Measurements from ENCODE around the gene PSMA6. TPM values are rescaled to one million over a fixed set of nuclear protein-coding genes. Genes with fewer than 3 reads are reported as not detected.

The PSMA6 gene
- total and polyA plus RNA-seq, 4 donors = 87.5 to 151 (median 98.8) TPM

GRCh38 chr14:35344107-35344807, 52.1 kb downstream of the PSMA6 start:
- Histone ChIP-seq H3K27me3 (ENCODE audit: control insufficient read depth in 4 of 4, insufficient read depth in 4 of 4, low read length in 3 of 4) (no peaks in the 10 kb centered on the region), H3K36me3 (ENCODE audit: control insufficient read depth in 4 of 4, insufficient read depth in 3 of 4, low read depth in 1 of 4, low read length in 3 of 4) (no peaks in the 10 kb centered on the region), H3K4me1 (ENCODE audit: control insufficient read depth in 4 of 4, insufficient read depth in 4 of 4, low read length in 3 of 4) (peaks cover 22 to 49% (median 35%) of the 10 kb centered on the region in 4 donors), H3K9ac (ENCODE audit: low read depth in 1 of 2, low read length in 2 of 2) (no peak overlapping the region), H3K9me3 (ENCODE audit: control insufficient read depth in 4 of 4, low read length in 3 of 4) (no peaks in the 10 kb centered on the region), H3K4me3 (ENCODE audit: low read depth in 1 of 3, low read length in 3 of 3) (no peak overlapping the region), H3K27ac (ENCODE audit: low read depth in 1 of 2, low read length in 2 of 2) (peak overlapping the region in 1 of 2 donors; percentile 43)
- no peak for TF ChIP-seq RAD21 (IDR thresholded peaks at IDR 0.05)
- TF ChIP-seq HNF4A (conservative IDR thresholded peaks at IDR 0.05) = no peak
- TF ChIP-seq HNF4G (IDR thresholded peaks at IDR 0.05) = no peak
- no peak for TF ChIP-seq GABPA (IDR thresholded peaks at IDR 0.05 in 1 of 2, conservative IDR thresholded peaks at IDR 0.05 in 1 of 2)
- WGBS = 87% methylated on average over 15 of the region's 15 CpGs
- no peak for DNase-seq (ENCODE audit: low spot score)

GRCh38 chr14:35346738-35347322, 54.6 kb downstream of the PSMA6 start:
- Histone ChIP-seq H3K4me3 (ENCODE audit: low read depth in 1 of 3, low read length in 3 of 3) (no peak overlapping the region), H3K27me3 (ENCODE audit: control insufficient read depth in 4 of 4, insufficient read depth in 4 of 4, low read length in 3 of 4) (no peaks in the 10 kb centered on the region), H3K27ac (ENCODE audit: low read depth in 1 of 2, low read length in 2 of 2) (peak overlapping the region in 1 of 2 donors; percentile 8), H3K4me1 (ENCODE audit: control insufficient read depth in 4 of 4, insufficient read depth in 4 of 4, low read length in 3 of 4) (peaks cover 3 to 32% (median 14%) of the 10 kb centered on the region in 4 donors), H3K36me3 (ENCODE audit: control insufficient read depth in 4 of 4, insufficient read depth in 3 of 4, low read depth in 1 of 4, low read length in 3 of 4) (no peaks in the 10 kb centered on the region), H3K9me3 (ENCODE audit: control insufficient read depth in 4 of 4, low read length in 3 of 4) (no peaks in the 10 kb centered on the region), H3K9ac (ENCODE audit: low read depth in 1 of 2, low read length in 2 of 2) (no peak overlapping the region)
- no peak for DNase-seq (ENCODE audit: low spot score)
- WGBS = 90% methylated on average over 11 of the region's 11 CpGs
- TF ChIP-seq NR2F2 (IDR thresholded peaks at IDR 0.05) (no peak), CTCF (IDR thresholded peaks at IDR 0.05; ENCODE audit: low read depth, low read length, missing input control) (no peak), MAX (IDR thresholded peaks at IDR 0.05) (no peak), EGR1 (IDR thresholded peaks at IDR 0.05; ENCODE audit: low read depth in 2 of 2) (no peak), JUND (IDR thresholded peaks at IDR 0.05) (no peak), TAF1 (conservative IDR thresholded peaks at IDR 0.05) (no peak), GABPA (IDR thresholded peaks at IDR 0.05 in 1 of 2, conservative IDR thresholded peaks at IDR 0.05 in 1 of 2) (no peak), HNF4G (IDR thresholded peaks at IDR 0.05) (no peak), REST (IDR thresholded peaks at IDR 0.05) (no peak), ATF3 (IDR thresholded peaks at IDR 0.05) (no peak), SP1 (IDR thresholded peaks at IDR 0.05) (no peak), FOXA1 (IDR thresholded peaks at IDR 0.05) (no peak), ZBTB33 (IDR thresholded peaks at IDR 0.05) (no peak), RXRA (IDR thresholded peaks at IDR 0.05) (no peak), RAD21 (IDR thresholded peaks at IDR 0.05) (no peak), YY1 (IDR thresholded peaks at IDR 0.05) (no peak), HNF4A (conservative IDR thresholded peaks at IDR 0.05) (no peak), FOXA2 (IDR thresholded peaks at IDR 0.05) (no peak)
